OCI-LY1 (cell line): ENCODE results near the gene ADCY9.

ENCODE experiments used
- H2AFZ ChIP-seq: fragments of 200-600 bp; sonication (generic), shearing (Covaris generic); 2 replicates; pipeline ENCODE4 v1.6.0; 2014; ENCODE audit warnings: antibody characterized with exemption, mild to moderate bottlenecking, low read length
- H3F3A ChIP-seq: fragments of 200-600 bp; sonication (generic), shearing (Covaris generic); 2 replicates; pipeline ENCODE4 v1.6.0; 2014; ENCODE audit warnings: mild to moderate bottlenecking, antibody characterized with exemption, low read length, moderate library complexity; ENCODE audit not compliant: insufficient read depth
- H3K27ac ChIP-seq: fragments of 200-600 bp; sonication (generic); 2 replicates; pipeline ENCODE4 v1.5.1; 2014; ENCODE audit warnings: low read length, mixed run types, mild to moderate bottlenecking, low read depth; ENCODE audit not compliant: poor library complexity, severe bottlenecking
- H3K27me3 ChIP-seq: fragments of 200-600 bp; sonication (generic); 2 replicates; pipeline ENCODE4 v1.6.0; 2014; ENCODE audit warnings: antibody characterized with exemption, mild to moderate bottlenecking, low read length, moderate library complexity; ENCODE audit not compliant: insufficient read depth
- H3K36me3 ChIP-seq: fragments of 200-600 bp; sonication (generic); 2 replicates; pipeline ENCODE4 v1.6.1; 2014; ENCODE audit warnings: mild to moderate bottlenecking, antibody characterized with exemption, low read length, moderate library complexity, mixed read lengths; ENCODE audit not compliant: insufficient read depth
- H3K4me1 ChIP-seq: fragments of 200-600 bp; sonication (generic); 2 replicates; pipeline ENCODE4 v1.5.1; 2014; ENCODE audit warnings: mild to moderate bottlenecking, low read length, moderate library complexity; ENCODE audit not compliant: insufficient read depth, severe bottlenecking
- H3K4me2 ChIP-seq: fragments of 200-600 bp; sonication (generic), shearing (Covaris generic); 2 replicates; pipeline ENCODE4 v1.6.1; 2014; ENCODE audit warnings: low read length
- H3K4me3 ChIP-seq: fragments of 200-600 bp; sonication (generic); 2 replicates; pipeline ENCODE4 v1.5.1; 2014; ENCODE audit warnings: low read length, low read depth, mild to moderate bottlenecking, mixed read lengths; ENCODE audit not compliant: poor library complexity, severe bottlenecking
- H3K79me2 ChIP-seq: fragments of 200-600 bp; shearing (Covaris generic); 2 replicates; pipeline ENCODE4 v1.6.1; 2016; ENCODE audit warnings: mixed run types, low read length, mixed read lengths; ENCODE audit not compliant: insufficient read depth
- H3K9ac ChIP-seq: fragments of 200-600 bp; sonication (generic), shearing (Covaris generic); 2 replicates; pipeline ENCODE4 v1.6.1; 2014; ENCODE audit warnings: mild to moderate bottlenecking, low read length, mixed read lengths
- H3K9me2 ChIP-seq: fragments of 200-600 bp; sonication (generic), shearing (Covaris generic); 2 replicates; pipeline ENCODE4 v1.6.1; 2014; ENCODE audit warnings: low read depth, mild to moderate bottlenecking, low read length, mixed read lengths
- H3K9me3 ChIP-seq: fragments of 200-600 bp; shearing (Covaris generic); 2 replicates; pipeline ENCODE4 v1.6.1; 2014; ENCODE audit warnings: low read length, mixed read lengths
- H4K20me1 ChIP-seq: fragments of 200-600 bp; sonication (generic), shearing (Covaris generic); 2 replicates; pipeline ENCODE4 v1.6.0; 2016; ENCODE audit warnings: mild to moderate bottlenecking, low read length; ENCODE audit not compliant: insufficient read depth
- EZH2 ChIP-seq: fragments of 200-600 bp; sonication (generic), shearing (Covaris generic); IDR thresholded peaks from 2 replicates; pipeline ENCODE4 v1.8.0; 2017; ENCODE audit warnings: borderline replicate concordance, mixed run types, mild to moderate bottlenecking, antibody characterized with exemption, low read length, moderate library complexity, mixed read lengths
- TF ChIP-seq, protein P1 (sequence below): fragments of 200-600 bp; sonication (generic), shearing (Covaris generic); IDR thresholded peaks from 2 replicates; pipeline ENCODE4 v1.5.1; 2017; ENCODE audit warnings: mild to moderate bottlenecking, antibody characterized with exemption, low read length, moderate library complexity, mixed read lengths

The ADCY9 gene

DNA sequence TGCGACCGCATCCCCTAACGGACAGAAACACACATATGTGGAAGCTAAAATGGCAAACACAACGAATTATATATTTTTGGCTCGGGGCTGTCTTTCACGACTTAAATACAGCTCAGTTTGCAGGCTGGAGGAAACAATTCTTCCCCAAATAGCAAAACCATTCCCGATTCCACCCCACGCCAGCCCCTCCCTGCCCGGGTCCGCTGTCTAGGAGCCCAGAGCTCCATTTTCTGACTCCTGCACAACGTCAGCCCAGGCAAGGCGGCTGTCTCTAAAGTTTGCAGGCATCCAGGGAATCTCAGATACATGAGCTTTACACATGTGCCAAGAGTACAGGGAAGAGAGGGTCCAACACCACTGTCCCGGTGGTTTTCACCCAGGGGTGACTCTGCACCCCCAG is 110.5 kb downstream of the ADCY9 start:
- Histone ChIP-seq H2AFZ (no peak overlapping the region), H3K27ac (no peak overlapping the region), H3K79me2 (no peaks in the 10 kb centered on the region), H3K9ac (no peak overlapping the region), H3K9me2 (no peaks in the 10 kb centered on the region), H3K9me3 (no peaks in the 10 kb centered on the region), H3K36me3 (no peaks in the 10 kb centered on the region), H3K27me3 (no peaks in the 10 kb centered on the region; the same call in 1 of the 2 replicates), H4K20me1 (no peaks in the 10 kb centered on the region), H3F3A (no peaks in the 10 kb centered on the region), H3K4me3 (no peak overlapping the region), H3K4me1 (no peaks in the 10 kb centered on the region), H3K4me2 (no peak overlapping the region)
- TF ChIP-seq, protein P1, sequence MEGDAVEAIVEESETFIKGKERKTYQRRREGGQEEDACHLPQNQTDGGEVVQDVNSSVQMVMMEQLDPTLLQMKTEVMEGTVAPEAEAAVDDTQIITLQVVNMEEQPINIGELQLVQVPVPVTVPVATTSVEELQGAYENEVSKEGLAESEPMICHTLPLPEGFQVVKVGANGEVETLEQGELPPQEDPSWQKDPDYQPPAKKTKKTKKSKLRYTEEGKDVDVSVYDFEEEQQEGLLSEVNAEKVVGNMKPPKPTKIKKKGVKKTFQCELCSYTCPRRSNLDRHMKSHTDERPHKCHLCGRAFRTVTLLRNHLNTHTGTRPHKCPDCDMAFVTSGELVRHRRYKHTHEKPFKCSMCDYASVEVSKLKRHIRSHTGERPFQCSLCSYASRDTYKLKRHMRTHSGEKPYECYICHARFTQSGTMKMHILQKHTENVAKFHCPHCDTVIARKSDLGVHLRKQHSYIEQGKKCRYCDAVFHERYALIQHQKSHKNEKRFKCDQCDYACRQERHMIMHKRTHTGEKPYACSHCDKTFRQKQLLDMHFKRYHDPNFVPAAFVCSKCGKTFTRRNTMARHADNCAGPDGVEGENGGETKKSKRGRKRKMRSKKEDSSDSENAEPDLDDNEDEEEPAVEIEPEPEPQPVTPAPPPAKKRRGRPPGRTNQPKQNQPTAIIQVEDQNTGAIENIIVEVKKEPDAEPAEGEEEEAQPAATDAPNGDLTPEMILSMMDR, result no peak
- no peak for TF ChIP-seq EZH2

DNA sequence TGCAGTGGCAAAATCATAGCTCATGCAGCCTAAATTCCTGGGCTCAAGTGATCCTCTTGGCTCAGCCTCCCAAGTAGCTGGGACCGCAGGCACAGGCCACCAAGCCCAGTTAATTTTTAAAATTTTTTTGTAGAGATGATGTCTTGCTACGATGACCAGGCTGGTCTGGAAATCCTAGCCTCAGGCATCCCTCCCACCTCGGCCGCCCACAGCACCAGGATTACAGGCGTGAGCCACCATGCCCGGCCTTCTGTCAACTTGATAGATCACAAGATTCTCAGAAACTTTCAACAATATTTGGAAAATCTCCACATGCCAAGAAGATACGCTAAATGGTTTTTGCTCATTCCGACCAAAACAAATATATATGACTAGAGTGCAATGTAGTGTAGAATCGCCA is 111.0 kb downstream of the ADCY9 start:
- Histone ChIP-seq H3K9ac (no peak overlapping the region), H3K79me2 (no peaks in the 10 kb centered on the region), H3K4me2 (no peak overlapping the region), H3F3A (no peaks in the 10 kb centered on the region), H3K27ac (no peak overlapping the region), H3K4me1 (no peaks in the 10 kb centered on the region), H3K9me2 (no peaks in the 10 kb centered on the region), H3K36me3 (no peaks in the 10 kb centered on the region), H3K4me3 (no peak overlapping the region), H3K9me3 (no peaks in the 10 kb centered on the region), H3K27me3 (no peaks in the 10 kb centered on the region), H4K20me1 (no peaks in the 10 kb centered on the region), H2AFZ (no peak overlapping the region)
- TF ChIP-seq, protein P1, result no peak
- no peak for TF ChIP-seq EZH2

DNA sequence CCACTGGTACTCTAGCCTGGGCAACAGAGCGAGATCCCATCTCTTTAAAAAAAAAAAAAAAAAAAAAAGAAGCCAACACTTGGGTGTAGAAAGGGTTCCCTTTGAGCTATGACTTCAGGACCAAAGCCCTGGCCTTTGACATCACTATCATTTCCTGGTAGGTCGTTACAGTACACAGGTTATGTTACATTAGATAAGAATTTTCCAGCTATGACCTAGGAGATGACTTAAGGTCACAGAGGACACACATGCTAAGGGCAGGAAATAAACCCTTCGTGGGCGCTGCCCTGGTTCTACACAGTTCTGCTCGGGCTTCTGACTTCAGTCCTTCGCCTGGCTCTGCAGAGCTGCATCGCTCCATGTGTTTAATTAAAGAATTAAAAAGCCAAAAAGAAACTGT is 112.0 kb downstream of the ADCY9 start:
- Histone ChIP-seq H3K36me3 (no peaks in the 10 kb centered on the region), H2AFZ (no peak overlapping the region), H3K9me2 (no peaks in the 10 kb centered on the region), H3K4me2 (no peak overlapping the region), H4K20me1 (no peaks in the 10 kb centered on the region), H3K79me2 (no peaks in the 10 kb centered on the region), H3F3A (no peaks in the 10 kb centered on the region), H3K4me1 (no peaks in the 10 kb centered on the region), H3K4me3 (no peak overlapping the region), H3K27ac (no peak overlapping the region), H3K9me3 (no peaks in the 10 kb centered on the region), H3K9ac (no peak overlapping the region), H3K27me3 (no peaks in the 10 kb centered on the region)
- TF ChIP-seq, protein P1, result no peak
- no peak for TF ChIP-seq EZH2
